ENCODE results near the gene PSTPIP2. TPM values are rescaled to one million over a fixed set of nuclear protein-coding genes. Genes with fewer than 3 reads are reported as not detected.

The PSTPIP2 gene
- total RNA-seq, 1 experiment from 2014 or later: 3.0 TPM

DNA sequence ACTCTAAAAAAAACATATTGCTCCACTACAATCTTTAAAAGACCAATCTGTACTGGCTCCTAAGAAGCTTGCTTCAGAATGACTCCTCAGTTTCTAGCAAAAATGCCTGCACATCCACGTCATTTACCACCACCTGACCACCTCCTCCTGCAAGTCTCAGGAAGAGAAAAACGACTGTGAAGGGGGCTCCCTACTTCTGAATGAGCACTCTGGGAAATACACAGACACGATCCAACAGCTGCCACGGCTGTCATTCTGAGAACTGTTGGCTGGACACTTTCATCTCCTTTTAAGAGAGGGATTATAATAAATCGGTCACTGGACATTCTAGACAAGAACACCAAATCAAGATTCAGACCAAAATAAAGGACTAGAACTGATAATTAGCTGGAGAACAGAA, 126.4 kb downstream of the PSTPIP2 start:
- DNase-seq (ENCODE audit: extremely low read depth, low read depth): no peak

GRCh38 chr18:45940724-45941123, 131.3 kb downstream of the PSTPIP2 start:
- DNase-seq (ENCODE audit: extremely low read depth, low read depth): no peak

- DNase-seq (ENCODE audit: extremely low read depth, low read depth): no peak
Observed at GRCh38 chr18:45939236-45939635, 132.8 kb downstream of the PSTPIP2 start.

DNA sequence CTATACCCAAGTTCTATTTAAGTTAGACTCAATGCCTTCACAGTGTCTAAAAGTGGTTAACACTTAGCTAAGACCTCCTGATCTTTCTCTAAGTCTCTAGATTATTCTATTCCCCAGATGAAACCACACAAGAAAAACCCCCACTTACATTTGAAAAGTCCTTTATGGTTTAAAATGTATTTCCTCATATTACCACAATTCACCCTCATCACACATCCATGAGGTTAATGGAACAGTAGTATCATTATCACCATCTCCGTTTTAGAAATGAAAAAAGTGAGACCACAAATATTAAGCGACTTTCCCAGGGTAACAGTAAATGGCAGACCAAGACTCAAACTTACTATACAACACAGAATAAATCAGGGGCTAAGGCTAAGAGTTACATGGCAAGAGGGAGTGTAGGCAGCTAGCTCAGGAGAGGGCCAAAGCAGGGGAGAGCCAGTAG, 133.5 kb downstream of the PSTPIP2 start:
- DNase-seq (ENCODE audit: extremely low read depth, low read depth): no peak

DNA sequence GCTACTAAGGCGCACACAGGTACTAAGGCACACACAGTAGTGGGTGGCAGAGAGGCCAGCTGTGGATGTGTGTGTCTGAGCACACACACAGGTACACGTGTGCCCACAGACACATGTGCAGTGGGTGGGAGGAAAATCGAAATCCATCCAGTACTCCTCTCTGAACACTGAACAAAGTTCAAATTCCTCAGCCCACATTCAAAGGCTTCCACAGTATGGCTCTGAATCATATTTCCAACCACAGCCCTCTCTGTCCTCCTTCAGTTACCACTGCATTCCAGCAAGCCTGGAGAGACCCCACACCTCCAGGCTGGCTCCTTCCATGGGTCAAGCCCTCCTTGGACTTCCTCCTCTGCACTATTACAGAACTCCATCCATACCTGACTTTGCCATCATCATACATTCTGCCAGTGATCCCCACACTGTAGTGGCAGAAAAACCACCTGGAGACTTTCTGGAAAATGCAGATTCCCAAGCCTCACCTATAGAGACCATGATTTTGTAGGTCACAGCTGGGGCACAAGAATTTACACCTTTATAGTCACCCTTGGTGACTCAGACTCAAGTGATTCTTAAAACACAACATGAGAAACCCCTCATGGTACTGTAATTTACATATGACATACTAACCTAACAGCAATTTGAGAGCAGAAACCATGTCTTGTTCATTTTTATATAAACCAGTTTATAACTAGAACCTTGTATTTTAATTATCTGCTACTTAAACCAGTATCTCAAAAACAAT, 136.3 kb downstream of the PSTPIP2 start:
- DNase-seq (ENCODE audit: extremely low read depth, low read depth): no peak

Small RNAs within 50 kb of the gene (small RNA-seq; reads per million reads assigned to genes)
- gene RN7SKP26 (0 reads per million in 2 experiments), gene RNU6-1278P (0 reads per million in 2 experiments), gene RNY4P37 (0 to 0.02 reads per million in 2 experiments)

Other genes starting within 250 kb of the PSTPIP2 start
- gene SIGLEC15, start 246.6 kb downstream of the PSTPIP2 start, total RNA-seq (2014; rRNA removed; shearing (Covaris generic)): not detected in 2 replicates
- 9.0 and 11.0 TPM in 2 replicates for gene EPG5, start 104.9 kb downstream of the PSTPIP2 start, total RNA-seq (2014; rRNA removed; shearing (Covaris generic))
- 369 and 392 TPM in 2 replicates for gene ATP5F1A, start 26.0 kb upstream of the PSTPIP2 start, total RNA-seq (2014; rRNA removed; shearing (Covaris generic))
- 22.9 and 30.7 TPM in 2 replicates for gene HAUS1, start 32.1 kb upstream of the PSTPIP2 start, total RNA-seq (2014; rRNA removed; shearing (Covaris generic))